HPDE6-E6E7 (cell line): ENCODE data around the gene SLC1A4.
"Not testable (repeated sequence)": the region's sequence is repeated elsewhere in the genome, so short reads cannot be mapped to it uniquely, and the experiment has no call there.

ENCODE experiments used
- DNase-seq: peaks from one replicate; pipeline ENCODE4 v3.0.0; 2011; ENCODE audit warnings: missing footprints; ENCODE audit errors: extremely low spot score

Gene SLC1A4

GRCh38 chr2:64992218-64992617 lies 3.0 kb downstream of the SLC1A4 start:
- no peak for DNase-seq

- DNase-seq = no peak
Measured at GRCh38 chr2:64992990-64993389, 3.8 kb downstream of the SLC1A4 start.

- no peak for DNase-seq
Measured at GRCh38 chr2:64995041-64995440, 5.8 kb downstream of the SLC1A4 start.

- DNase-seq = no peak
Measured at GRCh38 chr2:64996871-64997307, 7.7 kb downstream of the SLC1A4 start.

GRCh38 chr2:64998658-64999061 lies 9.5 kb downstream of the SLC1A4 start:
- DNase-seq = no peak

GRCh38 chr2:64999754-65000153 lies 10.6 kb downstream of the SLC1A4 start:
- no peak for DNase-seq

- DNase-seq = no peak
Measured at GRCh38 chr2:65000644-65001043, 11.4 kb downstream of the SLC1A4 start.

GRCh38 chr2:65003037-65003436 lies 13.8 kb downstream of the SLC1A4 start:
- no peak for DNase-seq

- DNase-seq = not testable (repeated sequence)
Measured at GRCh38 chr2:65004232-65004631, 15.0 kb downstream of the SLC1A4 start.

GRCh38 chr2:65013776-65014175 lies 24.6 kb downstream of the SLC1A4 start:
- no peak for DNase-seq

- DNase-seq = no peak
Measured at GRCh38 chr2:65015731-65016130, 26.5 kb downstream of the SLC1A4 start.

- no peak for DNase-seq
Measured at GRCh38 chr2:65016789-65017188, 27.6 kb downstream of the SLC1A4 start.

- DNase-seq = no peak
Measured at GRCh38 chr2:65017335-65017734, 28.1 kb downstream of the SLC1A4 start.

GRCh38 chr2:65018141-65018582 lies 29.0 kb downstream of the SLC1A4 start:
- DNase-seq = no peak

GRCh38 chr2:65019010-65019409 lies 29.8 kb downstream of the SLC1A4 start:
- no peak for DNase-seq

GRCh38 chr2:65019675-65020195 lies 30.5 kb downstream of the SLC1A4 start:
- DNase-seq = no peak

- DNase-seq = not testable (repeated sequence)
Measured at GRCh38 chr2:65020251-65020650, 31.1 kb downstream of the SLC1A4 start.

GRCh38 chr2:65020943-65021528 lies 31.8 kb downstream of the SLC1A4 start:
- no peak for DNase-seq

- DNase-seq = no peak
Measured at GRCh38 chr2:65021709-65022108, 32.5 kb downstream of the SLC1A4 start.

- no peak for DNase-seq
Measured at GRCh38 chr2:65022189-65022588, 33.0 kb downstream of the SLC1A4 start.

- no peak for DNase-seq
Measured at GRCh38 chr2:65023742-65024141, 34.5 kb downstream of the SLC1A4 start.

GRCh38 chr2:65024149-65024829 lies 35.1 kb downstream of the SLC1A4 start:
- peak; percentile 37 for DNase-seq

- DNase-seq = no peak
Measured at GRCh38 chr2:65025453-65026123, 36.4 kb downstream of the SLC1A4 start.
